ENCODE measurements around the gene DHX34. TPM values are rescaled to one million over a fixed set of nuclear protein-coding genes. Genes with fewer than 3 reads are reported as not detected.
"Not testable (repeated sequence)": the region's sequence is repeated elsewhere in the genome, so short reads cannot be mapped to it uniquely, and the experiment has no call there.

Gene DHX34
- total RNA-seq, 1 experiment from 2014 or later = 23.0 TPM

- Histone ChIP-seq H3K4me2 (no peak overlapping the region), H3K36me3 (ENCODE audit: low read depth) (no peaks in the 10 kb centered on the region), H3F3A (ENCODE audit: insufficient read depth, low read depth) (no peaks in the 10 kb centered on the region), H3K27ac (no peak overlapping the region), H3K9me3 (ENCODE audit: insufficient read depth, low read depth) (no peaks in the 10 kb centered on the region), H3K79me2 (ENCODE audit: low read depth) (no peaks in the 10 kb centered on the region), H3K4me3 (no peak overlapping the region), H2AFZ (no peak overlapping the region), H3K4me1 (replicated peaks; ENCODE audit: insufficient read depth) (no peaks in the 10 kb centered on the region), H3K9me2 (ENCODE audit: insufficient read depth) (no peaks in the 10 kb centered on the region), H3K27me3 (ENCODE audit: insufficient read depth, low read depth) (peaks cover 78% of the 10 kb centered on the region), H4K20me1 (ENCODE audit: insufficient read depth) (no peaks in the 10 kb centered on the region)
- no peak for DNase-seq
- no TSS peak for BruUV-seq (replicated peaks)
- POLR2A ChIA-PET (ENCODE audit: unreplicated experiment) = no interaction called here
- TF ChIP-seq CTCF (conservative IDR thresholded peaks at IDR 0.05) (no peak), EZH2 (IDR thresholded peaks at IDR 0.05; ENCODE audit: low read depth) (no peak)
- CTCF ChIA-PET = no interaction called here
- intact Hi-C loops (cut with micrococcal nuclease; ENCODE audit: unreplicated experiment) = no loop called here
Observed at GRCh38 chr19:47407417-47407774, 58.3 kb downstream of the DHX34 start.

GRCh38 chr19:47408156-47408938 is 59.2 kb downstream of the DHX34 start:
- Histone ChIP-seq H3K4me2 (no peak overlapping the region), H3K27ac (no peak overlapping the region), H3F3A (ENCODE audit: insufficient read depth, low read depth) (no peaks in the 10 kb centered on the region), H3K27me3 (ENCODE audit: insufficient read depth, low read depth) (peaks cover 78% of the 10 kb centered on the region), H4K20me1 (ENCODE audit: insufficient read depth) (no peaks in the 10 kb centered on the region), H3K9me3 (ENCODE audit: insufficient read depth, low read depth) (no peaks in the 10 kb centered on the region), H3K36me3 (ENCODE audit: low read depth) (no peaks in the 10 kb centered on the region), H3K4me3 (no peak overlapping the region), H2AFZ (no peak overlapping the region), H3K4me1 (replicated peaks; ENCODE audit: insufficient read depth) (no peaks in the 10 kb centered on the region), H3K9me2 (ENCODE audit: insufficient read depth) (no peaks in the 10 kb centered on the region), H3K79me2 (ENCODE audit: low read depth) (no peaks in the 10 kb centered on the region)
- DNase-seq = no peak
- TF ChIP-seq CTCF (conservative IDR thresholded peaks at IDR 0.05) (no peak), EZH2 (IDR thresholded peaks at IDR 0.05; ENCODE audit: low read depth) (peak; percentile 33; the same call in 1 of the 2 replicates)
- BruUV-seq (replicated peaks) = no TSS peak
- CTCF ChIA-PET = no interaction called here
- POLR2A ChIA-PET (ENCODE audit: unreplicated experiment) = no interaction called here
- intact Hi-C loops (cut with micrococcal nuclease; ENCODE audit: unreplicated experiment) = no loop called here

GRCh38 chr19:47411101-47411500 is 62.0 kb downstream of the DHX34 start:
- BruUV-seq (replicated peaks) = no TSS peak
- ChIA-PET POLR2A (ENCODE audit: unreplicated experiment) (no interaction called here), CTCF (interaction anchor here (0.6 kb wide), 2 partner anchors 56 to 96 kb away, joined by 4 to 7 read pairs; no protein-coding TSS in a partner anchor)
- no peak for DNase-seq
- H3K4me2 ChIP-seq = no peak overlapping the region
- H3K4me3 ChIP-seq = no peak overlapping the region
- H3K9me2 ChIP-seq (ENCODE audit: insufficient read depth) = no peaks in the 10 kb centered on the region
- H3K27ac ChIP-seq = no peak overlapping the region
- H3K9me3 ChIP-seq (ENCODE audit: insufficient read depth, low read depth) = no peaks in the 10 kb centered on the region
- H3F3A ChIP-seq (ENCODE audit: insufficient read depth, low read depth) = no peaks in the 10 kb centered on the region
- no peaks in the 10 kb centered on the region for H3K79me2 ChIP-seq (ENCODE audit: low read depth)
- H2AFZ ChIP-seq = no peak overlapping the region
- H3K4me1 ChIP-seq (replicated peaks; ENCODE audit: insufficient read depth) = no peaks in the 10 kb centered on the region
- TF ChIP-seq CTCF (conservative IDR thresholded peaks at IDR 0.05) (no peak), EZH2 (IDR thresholded peaks at IDR 0.05; ENCODE audit: low read depth) (no peak)
- H4K20me1 ChIP-seq (ENCODE audit: insufficient read depth) = no peaks in the 10 kb centered on the region
- peaks cover 74% of the 10 kb centered on the region for H3K27me3 ChIP-seq (ENCODE audit: insufficient read depth, low read depth)
- no peaks in the 10 kb centered on the region for H3K36me3 ChIP-seq (ENCODE audit: low read depth)
- intact Hi-C loops (cut with micrococcal nuclease; ENCODE audit: unreplicated experiment) = no loop called here

GRCh38 chr19:47411696-47412095 is 62.6 kb downstream of the DHX34 start:
- H4K20me1 ChIP-seq (ENCODE audit: insufficient read depth); H3K4me2 ChIP-seq; H3K4me3 ChIP-seq; H3K9me3 ChIP-seq (ENCODE audit: insufficient read depth, low read depth); H3K27ac ChIP-seq; DNase-seq; H2AFZ ChIP-seq; POLR2A ChIA-PET (ENCODE audit: unreplicated experiment); H3F3A ChIP-seq (ENCODE audit: insufficient read depth, low read depth); intact Hi-C loops (cut with micrococcal nuclease; ENCODE audit: unreplicated experiment); CTCF ChIA-PET; H3K79me2 ChIP-seq (ENCODE audit: low read depth); H3K4me1 ChIP-seq (replicated peaks; ENCODE audit: insufficient read depth); BruUV-seq (replicated peaks); H3K9me2 ChIP-seq (ENCODE audit: insufficient read depth); H3K36me3 ChIP-seq (ENCODE audit: low read depth): not testable (repeated sequence)
- peaks cover 80% of the 10 kb centered on the region for H3K27me3 ChIP-seq (ENCODE audit: insufficient read depth, low read depth)

Data from PC-9 (cell line).